ENCODE measurements around the gene RSPO4. TPM values are rescaled to one million over a fixed set of nuclear protein-coding genes. Genes with fewer than 3 reads are reported as not detected.
A peak's percentile ranks its signal among the peaks of the same experiment; 100 is the strongest.

RSPO4 gene
- total and polyA plus RNA-seq, 2 of the 13 experiments (the other 11 are each of a cell fraction or from before 2014, with no cell fraction given), result not detected

- TF ChIP-seq ZSCAN20 (CRISPR knock-in tag; IDR thresholded peaks at IDR 0.05; ENCODE audit: borderline replicate concordance) (no peak), MNT (IDR thresholded peaks at IDR 0.05) (0 out of 2 replicates have a peak, but pooled peaks have one; percentile 14), ZNF773 (CRISPR knock-in tag; IDR thresholded peaks at IDR 0.05; ENCODE audit: borderline replicate concordance) (no peak), PLRG1 (conservative IDR thresholded peaks at IDR 0.05) (peak; percentile 91; the same call in 1 of the 2 replicates), POGZ (CRISPR knock-in tag; IDR thresholded peaks at IDR 0.05) (no peak), PRDM4 (CRISPR knock-in tag; IDR thresholded peaks at IDR 0.05; ENCODE audit: borderline replicate concordance) (no peak), NONO (IDR thresholded peaks at IDR 0.05) (0 out of 2 replicates have a peak, but pooled peaks have one; percentile 93), NONO (CRISPR knock-in tag; conservative IDR thresholded peaks at IDR 0.05) (no peak), HNF1B (CRISPR knock-in tag; IDR thresholded peaks at IDR 0.05) (no peak), ZNF451 (CRISPR knock-in tag; IDR thresholded peaks at IDR 0.05) (no peak), SP1 (IDR thresholded peaks at IDR 0.05) (no peak), SP1 (CRISPR knock-in tag; IDR thresholded peaks at IDR 0.05) (no peak), ZNF766 (CRISPR knock-in tag; IDR thresholded peaks at IDR 0.05; ENCODE audit: borderline replicate concordance) (no peak), TAF15 (IDR thresholded peaks at IDR 0.05; ENCODE audit: low read depth, low read length, poor library complexity, severe bottlenecking) (no peak), FOXJ3 (CRISPR knock-in tag; IDR thresholded peaks at IDR 0.05; ENCODE audit: borderline replicate concordance) (no peak), TCF7L2 (IDR thresholded peaks at IDR 0.05; ENCODE audit: low read depth, low read length) (no peak), ZNF782 (CRISPR knock-in tag; IDR thresholded peaks at IDR 0.05; ENCODE audit: borderline replicate concordance) (no peak), ZNF784 (CRISPR knock-in tag; IDR thresholded peaks at IDR 0.05; ENCODE audit: borderline replicate concordance) (no peak), NPAS2 (CRISPR knock-in tag; IDR thresholded peaks at IDR 0.05; ENCODE audit: borderline replicate concordance) (no peak), RBFOX2 (IDR thresholded peaks at IDR 0.05; ENCODE audit: low read depth, low read length) (no peak), FOXP1 (IDR thresholded peaks at IDR 0.05) (peak; percentile 53; the same call in 1 of the 2 replicates), FOXP1 (CRISPR knock-in tag; IDR thresholded peaks at IDR 0.05) (no peak), MXI1 (IDR thresholded peaks at IDR 0.05; ENCODE audit: borderline replicate concordance, low read depth, low read length) (no peak), ZNF644 (CRISPR knock-in tag; IDR thresholded peaks at IDR 0.05; ENCODE audit: low read depth) (no peak), ZNF674 (CRISPR knock-in tag; IDR thresholded peaks at IDR 0.05; ENCODE audit: low read depth) (no peak), ZNF768 (CRISPR knock-in tag; IDR thresholded peaks at IDR 0.05) (no peak), ZNF263 (CRISPR knock-in tag; IDR thresholded peaks at IDR 0.05) (no peak), HNRNPUL1 (IDR thresholded peaks at IDR 0.05; ENCODE audit: low read depth, low read length) (no peak), ZSCAN25 (CRISPR knock-in tag; IDR thresholded peaks at IDR 0.05) (no peak)
Observed at GRCh38 chr20:961768-962167, 40.3 kb downstream of the RSPO4 start (continued).
